Activated CD8-positive, alpha-beta memory T cell treated with anti-CD3 and anti-CD28 coated beads for 36 hours (primary cell): ENCODE measurements around the gene KCNT1. TPM values are rescaled to one million over a fixed set of nuclear protein-coding genes. Genes with fewer than 3 reads are reported as not detected.
"Not testable (repeated sequence)": the region's sequence is repeated elsewhere in the genome, so short reads cannot be mapped to it uniquely, and the experiment has no call there.

Experiments
- CTCF ChIA-PET: fragments of 350-600 bp; sonication (Branson Sonifier 250); formaldehyde crosslinking; loops from one replicate; lab custom pipeline; 2021; ENCODE audit warnings: antibody characterized with exemption; lab: Charles Lee
- POLR2A ChIA-PET: fragments of 350-600 bp; sonication (Branson Sonifier 250); formaldehyde crosslinking; loops from one replicate; lab custom pipeline; 2021; ENCODE audit warnings: antibody characterized with exemption; lab: Charles Lee
- total RNA-seq, 2 experiments: library from RNA; stranded (reverse); gene quantifications; one replicate each; pipeline ENCODE4 v1.2.3, GENCODE V29; 2021

The KCNT1 gene
- total RNA-seq = not detected

GRCh38 chr9:135701959-135702721, at the start of gene KCNT1:
Gene KCNT1 (plus strand): TSS chr9:135702185. CDS start chr9:135702259, 74 bp downstream.
- ChIA-PET POLR2A (no interaction called here), CTCF (interaction anchor here (1.0 to 1.1 kb wide), 2 partner anchors 11 to 354 kb away, joined by 3 read pairs; no protein-coding TSS in a partner anchor)

GRCh38 chr9:135655317-135655716, 46.7 kb upstream of the KCNT1 start:
- POLR2A ChIA-PET = no interaction called here
- CTCF ChIA-PET = no interaction called here

- POLR2A ChIA-PET = no interaction called here
- CTCF ChIA-PET = no interaction called here
These were observed 44.6 kb upstream of the KCNT1 start for GRCh38 chr9:135657416-135657815.

DNA sequence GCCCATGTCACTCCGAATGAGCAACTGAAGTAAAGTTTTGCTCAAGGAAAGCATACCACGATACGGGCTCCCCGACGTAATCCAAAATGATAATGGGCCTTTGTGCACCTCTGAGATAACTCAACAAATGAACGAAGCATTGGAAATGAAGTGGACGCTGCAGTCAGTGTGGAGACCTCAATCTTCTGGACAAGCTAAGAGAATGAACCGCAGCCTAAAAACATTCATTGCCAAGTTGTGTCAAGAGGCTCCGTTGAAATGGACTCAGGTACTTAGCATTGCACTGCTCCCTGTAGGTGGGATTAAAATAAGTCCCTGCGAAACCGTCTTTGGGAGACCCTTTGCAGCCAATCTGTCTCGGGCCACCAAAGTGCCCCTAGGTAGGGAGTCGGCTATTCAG, 42.7 kb upstream of the KCNT1 start:
- ChIA-PET POLR2A (no interaction called here), CTCF (no interaction called here)

GRCh38 chr9:135660407-135660806, 41.6 kb upstream of the KCNT1 start:
- POLR2A ChIA-PET = no interaction called here
- CTCF ChIA-PET = no interaction called here

DNA sequence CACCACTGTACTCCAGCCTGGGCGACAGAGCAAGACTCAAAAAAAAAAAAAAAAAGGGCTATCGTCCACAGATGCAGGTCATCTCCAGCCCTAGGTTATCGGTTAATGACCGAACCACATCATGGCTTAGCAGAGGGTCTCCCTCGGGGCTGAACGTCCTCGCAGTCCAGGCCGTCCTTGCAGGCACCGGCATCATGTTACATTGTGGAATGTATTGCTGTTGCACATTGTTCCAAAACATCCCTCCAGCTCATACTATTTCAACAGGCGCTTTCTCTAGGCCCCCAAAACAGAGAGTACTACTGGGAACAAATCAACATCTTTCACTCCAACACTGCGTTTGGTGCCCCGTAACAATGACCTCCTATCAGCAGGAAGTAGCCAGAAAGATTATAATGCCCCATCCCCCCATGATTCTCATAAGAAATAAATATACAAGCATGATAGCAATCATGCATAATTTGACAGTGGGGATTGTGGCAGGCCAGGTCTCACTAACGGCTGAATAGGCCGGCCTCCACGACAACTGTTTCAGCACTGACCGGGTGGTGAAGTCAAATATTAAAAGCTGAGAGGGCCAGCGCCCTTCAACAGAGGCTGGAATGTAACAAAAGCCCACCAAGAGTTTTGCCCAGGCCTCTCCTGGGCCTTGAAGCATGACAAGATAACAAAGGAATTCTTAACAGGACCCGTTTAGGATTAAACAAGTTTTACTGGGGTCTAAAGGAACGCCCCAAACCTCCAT, 40.0 kb upstream of the KCNT1 start:
- POLR2A ChIA-PET = no interaction called here
- CTCF ChIA-PET = no interaction called here

DNA sequence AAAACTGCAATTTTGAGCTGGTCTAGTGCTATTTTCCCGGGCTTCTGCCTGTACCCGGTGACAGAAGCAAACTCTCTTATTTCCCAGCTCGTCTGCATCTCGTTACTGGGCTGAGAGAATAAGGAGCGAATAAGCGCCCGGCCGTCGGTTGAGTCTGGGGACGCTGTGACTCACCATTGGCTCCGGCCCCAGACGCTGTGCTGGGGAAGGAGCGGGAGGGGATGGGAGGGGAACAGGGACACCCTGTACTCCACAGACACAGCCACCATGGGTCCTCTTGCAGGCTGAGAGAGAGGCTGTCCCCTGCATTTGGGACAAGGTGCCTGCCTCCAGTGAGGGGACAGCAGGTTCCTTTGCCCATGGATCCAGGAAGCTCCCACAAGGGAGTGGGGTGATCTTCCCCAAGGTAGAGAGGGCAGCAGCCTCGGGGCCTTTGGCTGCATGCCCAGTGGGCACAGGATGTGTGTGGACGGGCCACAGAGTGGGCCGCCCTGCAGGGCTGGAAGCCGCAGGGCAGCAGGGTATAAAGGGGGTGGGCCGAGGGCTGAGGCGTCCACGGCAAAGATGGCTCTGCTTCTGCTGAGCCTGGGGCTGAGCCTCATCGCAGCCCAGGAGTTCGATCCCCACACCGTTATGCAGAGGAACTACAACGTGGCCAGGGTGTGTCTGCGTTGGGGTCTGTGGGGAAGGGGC, 39.1 kb upstream of the KCNT1 start, which contains the start of gene LCN9:
Gene LCN9, plus strand, starts transcription at position 552 of the 693 bp plus-strand sequence. Its CDS starts 13 bp downstream, at position 565.
- POLR2A ChIA-PET = no interaction called here
- CTCF ChIA-PET = interaction anchor here (0.6 kb wide), 1 partner anchor 273 kb away, joined by 4 read pairs; no protein-coding TSS in a partner anchor

DNA sequence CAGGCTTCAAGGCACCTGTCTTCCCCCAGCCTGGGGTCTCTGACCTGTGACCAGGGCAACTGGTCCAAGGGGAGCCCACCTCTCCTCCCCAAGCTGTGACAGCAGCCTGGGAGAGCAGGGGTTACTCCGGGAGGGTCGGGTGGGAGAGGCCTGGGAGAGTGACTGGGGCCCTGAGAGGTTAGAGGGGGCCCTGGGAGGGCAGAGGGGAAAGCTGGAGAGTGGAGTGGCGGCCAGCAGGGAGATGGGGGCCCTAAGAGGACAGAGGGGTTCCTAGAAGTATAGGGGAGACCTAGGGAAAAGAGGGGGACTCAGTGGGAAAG, 38.6 kb upstream of the KCNT1 start:
- CTCF ChIA-PET = no interaction called here
- POLR2A ChIA-PET = no interaction called here

- POLR2A ChIA-PET = no interaction called here
These were observed 38.1 kb upstream of the KCNT1 start for GRCh38 chr9:135663857-135664256.

DNA sequence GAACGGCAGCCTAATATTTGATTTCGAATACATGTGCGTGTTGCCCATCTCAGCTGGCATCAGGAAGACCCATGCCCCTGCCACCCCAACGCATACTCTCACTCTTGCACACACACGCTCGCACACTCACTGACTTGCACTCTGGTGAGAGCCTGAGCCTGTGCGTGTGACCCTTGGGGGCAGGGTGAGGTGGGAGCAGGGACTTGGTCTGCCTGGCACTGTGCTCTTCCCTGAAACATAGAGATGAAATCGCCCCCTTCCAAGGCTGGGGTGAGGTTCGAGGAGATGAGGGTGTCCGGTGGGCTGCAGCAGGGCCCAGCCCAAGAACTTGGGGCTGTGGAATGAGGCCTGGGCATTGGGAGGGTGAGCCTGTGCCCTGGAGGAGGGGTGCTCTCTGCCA, 37.7 kb upstream of the KCNT1 start:
- CTCF ChIA-PET = no interaction called here
- POLR2A ChIA-PET = no interaction called here

More at GRCh38 chr9:135663857-135664256, 38.1 kb upstream of the KCNT1 start:
- CTCF ChIA-PET = no interaction called here

DNA sequence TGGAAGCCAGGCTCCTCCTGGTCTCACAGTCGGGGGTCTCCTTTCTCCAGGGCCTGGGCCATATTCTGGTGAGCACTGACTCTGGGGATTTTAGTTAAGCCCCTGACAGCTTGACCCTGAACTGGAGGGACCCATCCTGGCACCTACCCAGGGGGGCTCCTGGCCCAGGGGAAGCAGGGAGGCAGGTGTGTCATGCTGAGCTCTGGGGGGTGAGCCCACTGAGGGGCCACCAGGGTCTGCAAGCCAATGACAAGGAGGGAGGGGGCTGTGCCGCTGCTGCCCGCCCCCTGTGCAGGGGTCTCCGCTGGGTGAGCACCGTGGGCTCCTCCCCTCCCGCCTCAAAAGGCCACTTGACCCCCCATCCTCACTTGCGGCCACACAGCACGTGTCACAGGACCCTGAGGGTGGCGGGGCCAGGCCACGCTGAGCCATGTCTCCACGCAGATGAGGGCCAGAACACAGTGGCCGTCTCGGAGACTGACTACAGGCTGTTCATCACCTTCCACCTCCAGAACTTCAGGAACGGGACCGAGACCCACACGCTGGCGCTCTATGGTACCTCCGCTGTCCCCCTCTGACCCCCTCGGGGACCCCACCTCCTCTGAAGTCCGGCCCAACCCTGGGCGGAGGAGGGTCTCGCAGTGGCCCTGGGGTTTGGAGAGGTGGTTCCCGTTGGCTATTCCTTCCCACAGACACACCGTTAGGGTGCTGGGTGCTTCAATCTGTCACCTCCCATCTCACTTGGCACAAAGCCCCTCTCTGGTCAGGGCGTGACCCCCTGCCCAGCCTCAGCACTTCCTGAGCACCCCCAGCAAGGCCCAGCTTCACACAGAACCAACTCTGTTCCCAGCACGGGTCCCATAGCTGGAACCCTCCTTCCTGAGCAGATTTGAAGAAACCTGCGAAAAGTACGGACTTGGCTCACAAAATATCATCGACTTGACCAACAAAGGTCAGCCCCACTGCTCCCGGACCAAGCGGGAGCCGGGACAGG, 36.9 kb upstream of the KCNT1 start:
- CTCF ChIA-PET = no interaction called here
- POLR2A ChIA-PET = no interaction called here

DNA sequence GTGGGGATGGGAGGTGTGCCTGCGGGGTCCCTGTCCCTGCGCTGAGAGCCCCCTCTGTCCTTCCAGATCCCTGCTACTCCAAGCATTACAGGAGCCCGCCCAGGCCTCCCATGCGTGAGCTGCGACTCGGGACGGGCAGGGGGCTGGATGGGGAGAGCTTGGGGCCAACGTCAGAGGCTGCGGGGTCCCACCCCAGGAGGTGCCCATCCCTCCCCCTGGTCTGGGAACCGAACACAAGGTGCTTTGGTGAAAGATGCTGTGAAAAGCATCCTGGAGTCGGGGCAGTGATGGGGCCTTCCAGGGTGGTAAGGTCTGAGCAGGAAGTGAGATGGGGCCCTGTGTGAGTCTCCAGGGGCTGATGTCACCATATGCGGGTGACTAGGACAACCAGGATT, 36.2 kb upstream of the KCNT1 start:
- ChIA-PET CTCF (no interaction called here), POLR2A (no interaction called here)

DNA sequence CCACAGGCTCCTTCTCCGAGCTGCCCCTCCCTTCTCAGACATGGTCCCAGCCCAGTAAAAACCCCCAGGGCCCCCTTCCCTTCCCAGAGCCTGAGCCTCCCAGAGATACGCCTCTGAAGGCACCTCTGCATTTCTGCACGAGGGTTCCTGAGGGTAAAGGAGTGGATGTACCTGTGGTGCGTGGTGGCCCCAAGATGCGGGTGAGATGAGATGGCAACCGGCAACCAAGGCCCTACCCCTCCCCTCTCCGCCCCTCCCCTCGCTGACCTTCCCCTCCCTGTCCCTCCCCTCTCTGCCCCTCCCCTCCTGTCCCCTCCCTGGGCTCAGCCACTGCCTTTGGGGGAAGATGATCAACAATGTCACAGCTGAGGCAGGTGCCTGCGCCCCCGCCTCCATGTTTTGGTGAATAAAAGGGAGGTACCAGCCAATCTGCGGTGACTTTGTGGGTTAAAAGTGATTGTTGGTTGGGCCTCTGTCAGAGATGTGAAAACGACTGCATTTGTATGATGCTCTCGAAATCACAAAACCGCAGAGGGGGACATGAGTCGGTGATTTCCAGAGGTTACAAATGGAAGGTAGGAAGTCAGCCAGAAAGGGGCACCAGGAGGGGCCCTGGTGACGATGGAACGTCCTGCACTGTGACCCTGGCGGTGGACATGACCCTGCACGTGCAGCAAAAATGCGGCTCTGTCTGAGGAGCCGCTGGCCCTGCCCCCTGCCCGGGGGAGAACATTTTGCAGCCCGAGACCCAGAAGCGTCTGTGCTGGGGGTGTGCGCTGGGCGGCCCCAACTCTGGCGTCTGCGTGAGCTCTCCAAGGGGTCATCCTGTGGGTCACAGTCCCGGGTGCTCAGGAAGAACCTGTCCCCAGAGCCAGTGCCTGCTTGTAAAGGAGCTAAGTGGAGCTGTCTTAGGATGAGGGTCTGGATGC, 35.2 kb upstream of the KCNT1 start:
- CTCF ChIA-PET = no interaction called here
- POLR2A ChIA-PET = no interaction called here

GRCh38 chr9:135667463-135668001, 34.5 kb upstream of the KCNT1 start:
- ChIA-PET CTCF (no interaction called here), POLR2A (no interaction called here)

- POLR2A ChIA-PET, CTCF ChIA-PET: not testable (repeated sequence)
These were observed 33.0 kb upstream of the KCNT1 start for GRCh38 chr9:135669018-135669417.

GRCh38 chr9:135669616-135670285, 32.2 kb upstream of the KCNT1 start:
- CTCF ChIA-PET = no interaction called here
- POLR2A ChIA-PET = no interaction called here
